Liver (tissue), 9 donors: Measurements from ENCODE around the gene BRI3. TPM values are rescaled to one million over a fixed set of nuclear protein-coding genes. Genes with fewer than 3 reads are reported as not detected.

Source experiments
- DNase-seq: peaks from one replicate; pipeline ENCODE4 v3.0.0-alpha.2; 2017; ENCODE audit warnings: low spot score
- H3K27ac ChIP-seq, 2 donors: one replicate each; pipeline ENCODE4 v1.7.0; 2013; ENCODE audit warnings: inconsistent platforms in 2 of 2, low read length in 2 of 2, control low read depth in 1 of 2, low read depth in 1 of 2, mild to moderate bottlenecking in 1 of 2
- H3K27me3 ChIP-seq, 4 donors: one replicate each; pipeline versions ENCODE4 v1.6.1 to v1.7.0; 2013; ENCODE audit warnings: low read length in 3 of 4, inconsistent platforms in 1 of 4, mild to moderate bottlenecking in 1 of 4, moderate library complexity in 1 of 4; ENCODE audit not compliant: control insufficient read depth in 4 of 4, insufficient read depth in 4 of 4
- H3K36me3 ChIP-seq, 4 donors: one replicate each; pipeline versions ENCODE4 v1.6.1 to v1.7.0; 2013; ENCODE audit warnings: low read length in 3 of 4, mild to moderate bottlenecking in 3 of 4, low read depth in 1 of 4, moderate library complexity in 1 of 4; ENCODE audit not compliant: control insufficient read depth in 4 of 4, insufficient read depth in 3 of 4
- H3K4me1 ChIP-seq, 4 donors: one replicate each; pipeline versions ENCODE4 v1.6.1 to v1.7.0; 2013; ENCODE audit warnings: low read length in 3 of 4, mild to moderate bottlenecking in 3 of 4, moderate library complexity in 1 of 4; ENCODE audit not compliant: control insufficient read depth in 4 of 4, insufficient read depth in 4 of 4
- H3K4me3 ChIP-seq, 3 donors: one replicate each; pipeline versions ENCODE4 v1.6.1 to v1.7.0; 2013; ENCODE audit warnings: low read length in 3 of 3, control low read depth in 1 of 3, low read depth in 1 of 3, mild to moderate bottlenecking in 1 of 3
- H3K9ac ChIP-seq, 2 donors: one replicate each; pipeline ENCODE4 v1.7.0; 2013; ENCODE audit warnings: low read length in 2 of 2, mild to moderate bottlenecking in 2 of 2, moderate library complexity in 2 of 2, control low read depth in 1 of 2, low read depth in 1 of 2
- H3K9me3 ChIP-seq, 4 donors: one replicate each; pipeline versions ENCODE4 v1.6.1 to v1.7.0; 2013; ENCODE audit warnings: low read length in 3 of 4; ENCODE audit not compliant: control insufficient read depth in 4 of 4
- EGR1 ChIP-seq, 2 donors: IDR thresholded peaks; 2 replicates each; pipeline ENCODE4 v1.6.1; 2016 to 2018; ENCODE audit warnings: antibody characterized with exemption in 2 of 2, low read depth in 2 of 2
- FOXA1 ChIP-seq: IDR thresholded peaks from 2 replicates; pipeline ENCODE4 v1.6.1; 2016; ENCODE audit warnings: antibody characterized with exemption
- FOXA2 ChIP-seq: IDR thresholded peaks from 2 replicates; pipeline ENCODE4 v1.6.1; 2016; ENCODE audit warnings: antibody characterized with exemption
- GABPA ChIP-seq, 2 donors: IDR thresholded peaks in 1 of 2; conservative IDR thresholded peaks in 1 of 2; 2 replicates each; pipeline ENCODE4 v1.6.1; 2016; ENCODE audit warnings: antibody characterized with exemption in 2 of 2, mild to moderate bottlenecking in 1 of 2, moderate library complexity in 1 of 2
- HNF4A ChIP-seq, 2 donors: conservative IDR thresholded peaks; 2 replicates each; pipeline ENCODE4 v1.6.1; 2016; ENCODE audit warnings: antibody characterized with exemption in 2 of 2, mild to moderate bottlenecking in 2 of 2
- HNF4G ChIP-seq: IDR thresholded peaks from 2 replicates; pipeline ENCODE4 v1.6.1; 2016; ENCODE audit warnings: antibody characterized with exemption
- JUND ChIP-seq, 2 donors: IDR thresholded peaks; 2 replicates each; pipeline ENCODE4 v1.6.1; 2016; ENCODE audit warnings: antibody characterized with exemption in 2 of 2
- NR2F2 ChIP-seq: IDR thresholded peaks from 2 replicates; pipeline ENCODE4 v1.6.1; 2016; ENCODE audit warnings: antibody characterized with exemption
- RAD21 ChIP-seq, 2 donors: IDR thresholded peaks; 2 replicates each; pipeline ENCODE4 v1.6.1; 2016; ENCODE audit warnings: antibody characterized with exemption in 2 of 2, mild to moderate bottlenecking in 2 of 2
- RXRA ChIP-seq, 2 donors: IDR thresholded peaks; 2 replicates each; pipeline ENCODE4 v1.6.1; 2017 to 2018; ENCODE audit warnings: antibody characterized with exemption in 2 of 2, mild to moderate bottlenecking in 1 of 2
- SP1 ChIP-seq: IDR thresholded peaks from 2 replicates; pipeline ENCODE4 v1.6.1; 2018; ENCODE audit warnings: antibody characterized with exemption, mild to moderate bottlenecking
- TAF1 ChIP-seq: conservative IDR thresholded peaks from 2 replicates; pipeline ENCODE4 v1.6.1; 2016; ENCODE audit warnings: antibody characterized with exemption, mild to moderate bottlenecking
- YY1 ChIP-seq: IDR thresholded peaks from 2 replicates; pipeline ENCODE4 v1.6.1; 2016; ENCODE audit warnings: antibody characterized with exemption, mild to moderate bottlenecking
- WGBS: extraction: QIAGEN DNeasy Blood & Tissue Kit; methylation state at CpG from one replicate; pipeline ENCODE4 v1.1.7; 2013; 5-methylcytosine and 5-hydroxymethylcytosine counted together
- polyA plus RNA-seq, 2 donors: library from polyadenylated mRNA; stranded (reverse) in 1 of 2; unstranded in 1 of 2; fragments of 200-250 nt in 1 of 2; fragments of >200 nt in 1 of 2; fragmentation: Nextera tagmentation in 1 of 2; extraction: Ambion mirVana in 1 of 2; gene quantifications; one replicate each; pipeline versions ENCODE4 v1.2.1 to v1.2.3, GENCODE V29; 2013 to 2015
- total RNA-seq, 2 donors: library from RNA; depleted of rRNA; stranded (reverse); fragments of >200 nt; gene quantifications; one replicate each; pipeline ENCODE4 v1.2.3, GENCODE V29; 2014
- TF ChIP-seq, protein P1 (sequence below): IDR thresholded peaks from 2 replicates; pipeline ENCODE4 v1.6.1; 2016; ENCODE audit warnings: antibody characterized with exemption
- TF ChIP-seq, protein P2 (sequence below): IDR thresholded peaks from 2 replicates; pipeline ENCODE4 v1.6.1; 2016; ENCODE audit warnings: antibody characterized with exemption
- TF ChIP-seq, protein P3 (sequence below): IDR thresholded peaks from 2 replicates; pipeline ENCODE4 v1.6.1; 2016; ENCODE audit warnings: antibody characterized with exemption
- TF ChIP-seq, protein P4 (sequence below): IDR thresholded peaks from 2 replicates; pipeline ENCODE4 v1.6.1; 2016; ENCODE audit warnings: antibody characterized with exemption, mild to moderate bottlenecking
- TF ChIP-seq, protein P5 (sequence below): fragments of 150-350 bp; IDR thresholded peaks from 2 replicates; pipeline ENCODE4 v1.5.1; 2017; ENCODE audit warnings: improper control_type of control experiment, low read depth, low read length; ENCODE audit not compliant: missing input control
- donor health status: healthy.
- donor health status: healthy.
- donor health status: healthy.
- donor health status: healthy.
- donor health status: healthy.

The BRI3 gene
- total and polyA plus RNA-seq, 4 donors: 14.0 to 80.4 (median 49.7) TPM

DNA sequence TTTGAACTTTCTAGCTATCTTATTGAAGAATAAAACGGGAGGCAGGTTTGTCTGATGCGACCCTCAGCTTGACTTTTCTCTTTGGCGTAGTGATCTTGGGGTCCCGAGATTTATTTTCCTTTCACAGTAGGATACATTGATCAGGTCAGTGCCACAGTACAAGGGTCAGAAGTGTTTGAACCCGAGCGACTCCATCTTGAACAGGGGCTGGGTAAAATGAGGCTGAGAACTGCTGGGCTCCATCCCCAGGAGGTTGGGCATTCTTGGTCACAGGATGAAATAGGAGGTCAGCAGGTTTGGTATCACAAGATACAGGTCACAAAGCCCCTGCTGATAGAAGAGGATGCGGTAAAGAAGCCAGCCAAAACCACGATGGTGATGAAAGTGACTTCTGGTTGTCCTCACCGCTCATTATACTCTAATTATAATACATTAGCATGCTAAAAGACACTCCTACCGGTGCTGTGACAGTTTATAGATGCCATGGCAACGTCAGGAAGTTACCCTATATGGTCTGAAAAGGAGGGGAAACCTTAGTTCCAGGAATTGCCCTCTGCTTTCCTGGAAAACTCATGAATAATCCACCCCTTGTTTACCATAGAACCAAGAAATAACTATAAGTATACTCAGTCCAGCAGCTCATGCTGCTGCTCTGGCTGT is 26.4 kb upstream of the BRI3 start:
- DNase-seq: no peak
- peaks cover 10 to 23% (median 16%) of the 10 kb centered on the region in 4 donors for H3K4me1 ChIP-seq
- 83% methylated on average over 11 of the region's 11 CpGs for WGBS
- H3K9ac ChIP-seq: no peak overlapping the region
- no peak overlapping the region for H3K4me3 ChIP-seq
- H3K27ac ChIP-seq: no peak overlapping the region
- TF ChIP-seq GABPA (IDR thresholded peaks at IDR 0.05 in 1 of 2, conservative IDR thresholded peaks at IDR 0.05 in 1 of 2): no peak
- TF ChIP-seq, protein P1, sequence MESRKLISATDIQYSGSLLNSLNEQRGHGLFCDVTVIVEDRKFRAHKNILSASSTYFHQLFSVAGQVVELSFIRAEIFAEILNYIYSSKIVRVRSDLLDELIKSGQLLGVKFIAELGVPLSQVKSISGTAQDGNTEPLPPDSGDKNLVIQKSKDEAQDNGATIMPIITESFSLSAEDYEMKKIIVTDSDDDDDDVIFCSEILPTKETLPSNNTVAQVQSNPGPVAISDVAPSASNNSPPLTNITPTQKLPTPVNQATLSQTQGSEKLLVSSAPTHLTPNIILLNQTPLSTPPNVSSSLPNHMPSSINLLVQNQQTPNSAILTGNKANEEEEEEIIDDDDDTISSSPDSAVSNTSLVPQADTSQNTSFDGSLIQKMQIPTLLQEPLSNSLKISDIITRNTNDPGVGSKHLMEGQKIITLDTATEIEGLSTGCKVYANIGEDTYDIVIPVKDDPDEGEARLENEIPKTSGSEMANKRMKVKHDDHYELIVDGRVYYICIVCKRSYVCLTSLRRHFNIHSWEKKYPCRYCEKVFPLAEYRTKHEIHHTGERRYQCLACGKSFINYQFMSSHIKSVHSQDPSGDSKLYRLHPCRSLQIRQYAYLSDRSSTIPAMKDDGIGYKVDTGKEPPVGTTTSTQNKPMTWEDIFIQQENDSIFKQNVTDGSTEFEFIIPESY: no peak
- TF ChIP-seq, protein P2, sequence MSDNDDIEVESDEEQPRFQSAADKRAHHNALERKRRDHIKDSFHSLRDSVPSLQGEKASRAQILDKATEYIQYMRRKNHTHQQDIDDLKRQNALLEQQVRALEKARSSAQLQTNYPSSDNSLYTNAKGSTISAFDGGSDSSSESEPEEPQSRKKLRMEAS: no peak
- no peak for TF ChIP-seq RAD21 (IDR thresholded peaks at IDR 0.05)
- no peak for TF ChIP-seq FOXA2
- TF ChIP-seq NR2F2: no peak
- TF ChIP-seq EGR1 (IDR thresholded peaks at IDR 0.05; ENCODE audit: low read depth in 2 of 2): no peak
- TF ChIP-seq, protein P3, sequence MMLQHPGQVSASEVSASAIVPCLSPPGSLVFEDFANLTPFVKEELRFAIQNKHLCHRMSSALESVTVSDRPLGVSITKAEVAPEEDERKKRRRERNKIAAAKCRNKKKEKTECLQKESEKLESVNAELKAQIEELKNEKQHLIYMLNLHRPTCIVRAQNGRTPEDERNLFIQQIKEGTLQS: no peak
- no peak for TF ChIP-seq HNF4G
- TF ChIP-seq JUND (IDR thresholded peaks at IDR 0.05): no peak
- no peak for TF ChIP-seq HNF4A (conservative IDR thresholded peaks at IDR 0.05)
- TF ChIP-seq YY1: no peak
- no peak for TF ChIP-seq SP1
- H3K36me3 ChIP-seq: peaks cover 0 to 10% (median 5%) of the 10 kb centered on the region in 4 donors
- H3K27me3 ChIP-seq: no peaks in the 10 kb centered on the region
- no peaks in the 10 kb centered on the region for H3K9me3 ChIP-seq

DNA sequence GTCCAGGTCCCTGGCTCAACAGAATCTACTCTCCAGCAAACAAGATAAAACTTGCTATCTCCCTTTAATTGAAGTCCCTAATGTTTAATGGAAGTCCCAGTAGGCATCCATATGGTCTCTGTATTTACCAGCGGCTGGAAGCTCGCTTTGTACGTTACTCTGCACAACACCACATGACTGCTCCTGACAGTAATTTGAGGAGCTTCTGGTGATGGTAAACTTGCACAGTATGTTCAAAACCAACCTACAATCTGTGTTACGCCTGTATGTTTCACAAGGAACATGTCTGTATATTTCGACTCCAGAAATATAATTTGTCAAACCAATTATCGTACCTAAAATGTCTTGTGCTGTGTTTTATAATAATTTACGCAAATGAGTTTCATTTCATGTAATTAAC is 25.1 kb upstream of the BRI3 start:
- Histone ChIP-seq H3K4me3 (no peak overlapping the region), H3K9ac (no peak overlapping the region), H3K9me3 (no peaks in the 10 kb centered on the region), H3K36me3 (peaks cover 2 to 12% (median 7%) of the 10 kb centered on the region in 4 donors), H3K4me1 (peaks cover 10 to 16% (median 13%) of the 10 kb centered on the region in 4 donors), H3K27ac (no peak overlapping the region), H3K27me3 (no peaks in the 10 kb centered on the region)
- TF ChIP-seq EGR1 (IDR thresholded peaks at IDR 0.05; ENCODE audit: low read depth in 2 of 2): no peak
- no peak for TF ChIP-seq FOXA1
- TF ChIP-seq HNF4G: no peak
- TF ChIP-seq, protein P4, sequence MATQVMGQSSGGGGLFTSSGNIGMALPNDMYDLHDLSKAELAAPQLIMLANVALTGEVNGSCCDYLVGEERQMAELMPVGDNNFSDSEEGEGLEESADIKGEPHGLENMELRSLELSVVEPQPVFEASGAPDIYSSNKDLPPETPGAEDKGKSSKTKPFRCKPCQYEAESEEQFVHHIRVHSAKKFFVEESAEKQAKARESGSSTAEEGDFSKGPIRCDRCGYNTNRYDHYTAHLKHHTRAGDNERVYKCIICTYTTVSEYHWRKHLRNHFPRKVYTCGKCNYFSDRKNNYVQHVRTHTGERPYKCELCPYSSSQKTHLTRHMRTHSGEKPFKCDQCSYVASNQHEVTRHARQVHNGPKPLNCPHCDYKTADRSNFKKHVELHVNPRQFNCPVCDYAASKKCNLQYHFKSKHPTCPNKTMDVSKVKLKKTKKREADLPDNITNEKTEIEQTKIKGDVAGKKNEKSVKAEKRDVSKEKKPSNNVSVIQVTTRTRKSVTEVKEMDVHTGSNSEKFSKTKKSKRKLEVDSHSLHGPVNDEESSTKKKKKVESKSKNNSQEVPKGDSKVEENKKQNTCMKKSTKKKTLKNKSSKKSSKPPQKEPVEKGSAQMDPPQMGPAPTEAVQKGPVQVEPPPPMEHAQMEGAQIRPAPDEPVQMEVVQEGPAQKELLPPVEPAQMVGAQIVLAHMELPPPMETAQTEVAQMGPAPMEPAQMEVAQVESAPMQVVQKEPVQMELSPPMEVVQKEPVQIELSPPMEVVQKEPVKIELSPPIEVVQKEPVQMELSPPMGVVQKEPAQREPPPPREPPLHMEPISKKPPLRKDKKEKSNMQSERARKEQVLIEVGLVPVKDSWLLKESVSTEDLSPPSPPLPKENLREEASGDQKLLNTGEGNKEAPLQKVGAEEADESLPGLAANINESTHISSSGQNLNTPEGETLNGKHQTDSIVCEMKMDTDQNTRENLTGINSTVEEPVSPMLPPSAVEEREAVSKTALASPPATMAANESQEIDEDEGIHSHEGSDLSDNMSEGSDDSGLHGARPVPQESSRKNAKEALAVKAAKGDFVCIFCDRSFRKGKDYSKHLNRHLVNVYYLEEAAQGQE: no peak
- no peak for TF ChIP-seq HNF4A (conservative IDR thresholded peaks at IDR 0.05)
- no peak for TF ChIP-seq RXRA (IDR thresholded peaks at IDR 0.05)
- TF ChIP-seq, protein P5, sequence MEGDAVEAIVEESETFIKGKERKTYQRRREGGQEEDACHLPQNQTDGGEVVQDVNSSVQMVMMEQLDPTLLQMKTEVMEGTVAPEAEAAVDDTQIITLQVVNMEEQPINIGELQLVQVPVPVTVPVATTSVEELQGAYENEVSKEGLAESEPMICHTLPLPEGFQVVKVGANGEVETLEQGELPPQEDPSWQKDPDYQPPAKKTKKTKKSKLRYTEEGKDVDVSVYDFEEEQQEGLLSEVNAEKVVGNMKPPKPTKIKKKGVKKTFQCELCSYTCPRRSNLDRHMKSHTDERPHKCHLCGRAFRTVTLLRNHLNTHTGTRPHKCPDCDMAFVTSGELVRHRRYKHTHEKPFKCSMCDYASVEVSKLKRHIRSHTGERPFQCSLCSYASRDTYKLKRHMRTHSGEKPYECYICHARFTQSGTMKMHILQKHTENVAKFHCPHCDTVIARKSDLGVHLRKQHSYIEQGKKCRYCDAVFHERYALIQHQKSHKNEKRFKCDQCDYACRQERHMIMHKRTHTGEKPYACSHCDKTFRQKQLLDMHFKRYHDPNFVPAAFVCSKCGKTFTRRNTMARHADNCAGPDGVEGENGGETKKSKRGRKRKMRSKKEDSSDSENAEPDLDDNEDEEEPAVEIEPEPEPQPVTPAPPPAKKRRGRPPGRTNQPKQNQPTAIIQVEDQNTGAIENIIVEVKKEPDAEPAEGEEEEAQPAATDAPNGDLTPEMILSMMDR: no peak
- TF ChIP-seq, protein P3: no peak
- no peak for TF ChIP-seq NR2F2
- no peak for TF ChIP-seq TAF1
- DNase-seq: no peak
- WGBS: 98% methylated on average over 7 of the region's 7 CpGs
